ENCODE results near the gene MAST4.

MAST4 gene

GRCh38 chr5:67061511-67061910 lies 465.3 kb downstream of the MAST4 start:
- DNase-seq (ENCODE audit: low read depth in 3 of 3, low spot score in 1 of 3), result no peak

GRCh38 chr5:67063055-67063454 lies 466.9 kb downstream of the MAST4 start:
- no peak for DNase-seq (ENCODE audit: low read depth in 3 of 3, low spot score in 1 of 3)

GRCh38 chr5:67063791-67064190 lies 467.6 kb downstream of the MAST4 start:
- DNase-seq (ENCODE audit: low read depth in 3 of 3, low spot score in 1 of 3), result no peak

- DNase-seq (ENCODE audit: low read depth in 3 of 3, low spot score in 1 of 3), result no peak
Measured at GRCh38 chr5:67065237-67065636, 469.0 kb downstream of the MAST4 start.

GRCh38 chr5:67065696-67066095 lies 469.5 kb downstream of the MAST4 start:
- DNase-seq (ENCODE audit: low read depth in 3 of 3, low spot score in 1 of 3), result no peak

GRCh38 chr5:67066815-67067214 lies 470.6 kb downstream of the MAST4 start:
- no peak for DNase-seq (ENCODE audit: low read depth in 3 of 3, low spot score in 1 of 3)

GRCh38 chr5:67073045-67073680 lies 477.0 kb downstream of the MAST4 start:
- DNase-seq (ENCODE audit: low read depth in 3 of 3, low spot score in 1 of 3), result no peak

- no peak for DNase-seq (ENCODE audit: low read depth in 3 of 3, low spot score in 1 of 3)
Measured at GRCh38 chr5:67077296-67077695, 481.1 kb downstream of the MAST4 start.

- no peak for DNase-seq (ENCODE audit: low read depth in 3 of 3, low spot score in 1 of 3)
Measured at GRCh38 chr5:67081261-67081660, 485.1 kb downstream of the MAST4 start.

- no peak for DNase-seq (ENCODE audit: low read depth in 3 of 3, low spot score in 1 of 3)
Measured at GRCh38 chr5:67082941-67083340, 486.7 kb downstream of the MAST4 start.

GRCh38 chr5:67085616-67086015 lies 489.4 kb downstream of the MAST4 start:
- no peak for DNase-seq (ENCODE audit: low read depth in 3 of 3, low spot score in 1 of 3)

- DNase-seq (ENCODE audit: low read depth in 3 of 3, low spot score in 1 of 3), result no peak
Measured at GRCh38 chr5:67089200-67089725, 493.1 kb downstream of the MAST4 start.

- no peak for DNase-seq (ENCODE audit: low read depth in 3 of 3, low spot score in 1 of 3)
Measured at GRCh38 chr5:67090040-67090439, 493.8 kb downstream of the MAST4 start.

- DNase-seq (ENCODE audit: low read depth in 3 of 3, low spot score in 1 of 3), result no peak
Measured at GRCh38 chr5:67090593-67090992, 494.4 kb downstream of the MAST4 start.

- no peak for DNase-seq (ENCODE audit: low read depth in 3 of 3, low spot score in 1 of 3)
Measured at GRCh38 chr5:67092535-67092934, 496.3 kb downstream of the MAST4 start.

GRCh38 chr5:67093279-67093678 lies 497.1 kb downstream of the MAST4 start:
- DNase-seq (ENCODE audit: low read depth in 3 of 3, low spot score in 1 of 3), result no peak

GRCh38 chr5:67094476-67095300 lies 498.5 kb downstream of the MAST4 start:
- no peak for DNase-seq (ENCODE audit: low read depth in 3 of 3, low spot score in 1 of 3)

GRCh38 chr5:67095346-67096171 lies 499.4 kb downstream of the MAST4 start:
- no peak for DNase-seq (ENCODE audit: low read depth in 3 of 3, low spot score in 1 of 3)

GRCh38 chr5:67098656-67099055 lies 502.5 kb downstream of the MAST4 start:
- no peak for DNase-seq (ENCODE audit: low read depth in 3 of 3, low spot score in 1 of 3)

- DNase-seq (ENCODE audit: low read depth in 3 of 3, low spot score in 1 of 3), result no peak
Measured at GRCh38 chr5:67100301-67100700, 504.1 kb downstream of the MAST4 start.

GRCh38 chr5:67102708-67103107 lies 506.5 kb downstream of the MAST4 start:
- no peak for DNase-seq (ENCODE audit: low read depth in 3 of 3, low spot score in 1 of 3)

GRCh38 chr5:67104859-67105258 lies 508.7 kb downstream of the MAST4 start:
- no peak for DNase-seq (ENCODE audit: low read depth in 3 of 3, low spot score in 1 of 3)
